GM23248 (cell line): ENCODE measurements around the gene ASZ1. TPM values are rescaled to one million over a fixed set of nuclear protein-coding genes. Genes with fewer than 3 reads are reported as not detected.

ENCODE experiments used
- DNase-seq: peaks from one replicate; pipeline ENCODE4 v3.0.0-alpha.2; 2015
- H2AFZ ChIP-seq: fragments of 200-600 bp; sonication (generic); 2 replicates; pipeline ENCODE4 v1.6.1; 2016; ENCODE audit warnings: antibody characterized with exemption
- H3F3A ChIP-seq: fragments of 200-600 bp; sonication (generic); 2 replicates; pipeline ENCODE4 v1.6.1; 2016; ENCODE audit warnings: mild to moderate bottlenecking, antibody characterized with exemption, mixed run types; ENCODE audit not compliant: insufficient read depth
- H3K27ac ChIP-seq: fragments of 200-600 bp; sonication (generic); 2 replicates; pipeline ENCODE4 v1.5.1; 2016; ENCODE audit warnings: mild to moderate bottlenecking
- H3K27me3 ChIP-seq: fragments of 200-600 bp; sonication (generic); replicated peaks from 2 replicates; pipeline ENCODE4 v1.6.1; 2016; ENCODE audit warnings: mild to moderate bottlenecking; ENCODE audit not compliant: insufficient read depth
- H3K36me3 ChIP-seq: fragments of 200-600 bp; sonication (generic); 2 replicates; pipeline ENCODE4 v1.6.1; 2016; ENCODE audit warnings: low read depth, mild to moderate bottlenecking
- H3K4me1 ChIP-seq: fragments of 200-600 bp; sonication (generic); 2 replicates; pipeline ENCODE4 v1.6.1; 2016; ENCODE audit warnings: mild to moderate bottlenecking; ENCODE audit not compliant: insufficient read depth
- H3K4me2 ChIP-seq: fragments of 200-600 bp; sonication (generic); one replicate; pipeline ENCODE4 v1.6.1; 2016; ENCODE audit warnings: mild to moderate bottlenecking; ENCODE audit not compliant: unreplicated experiment
- H3K4me3 ChIP-seq: fragments of 200-600 bp; sonication (generic); 2 replicates; pipeline ENCODE4 v1.5.1; 2016; ENCODE audit warnings: mild to moderate bottlenecking
- H3K79me2 ChIP-seq: fragments of 200-600 bp; sonication (generic); 2 replicates; pipeline ENCODE4 v1.6.1; 2016; ENCODE audit warnings: mild to moderate bottlenecking; ENCODE audit not compliant: insufficient read depth
- H3K9ac ChIP-seq: fragments of 200-600 bp; sonication (generic); 2 replicates; pipeline ENCODE4 v1.6.1; 2016; ENCODE audit warnings: mild to moderate bottlenecking
- H3K9me2 ChIP-seq: fragments of 200-600 bp; sonication (generic); 2 replicates; pipeline ENCODE4 v1.6.1; 2016; ENCODE audit warnings: mixed run types, mild to moderate bottlenecking, moderate library complexity; ENCODE audit not compliant: insufficient read depth
- H3K9me3 ChIP-seq: fragments of 200-600 bp; sonication (generic); one replicate; pipeline ENCODE4 v1.6.1; 2017; ENCODE audit warnings: low read depth
- H4K20me1 ChIP-seq: fragments of 200-600 bp; sonication (generic); 2 replicates; pipeline ENCODE4 v1.6.0; 2016; ENCODE audit not compliant: insufficient read depth
- EZH2 ChIP-seq: fragments of 200-600 bp; sonication (generic); IDR thresholded peaks from 2 replicates; pipeline ENCODE4 v1.6.1; 2018; ENCODE audit warnings: antibody characterized with exemption, mild to moderate bottlenecking; ENCODE audit not compliant: insufficient read depth, poor library complexity, severe bottlenecking
- EZH2phosphoT487 ChIP-seq: fragments of 200-600 bp; sonication (generic); IDR thresholded peaks from 2 replicates; pipeline ENCODE4 v1.6.1; 2018; ENCODE audit warnings: antibody characterized with exemption, moderate library complexity, mild to moderate bottlenecking, low read depth; ENCODE audit not compliant: insufficient read depth
- WGBS, 2 experiments: methylation state at CpG; one replicate each; pipeline ENCODE4 v1.1.6; 2015 to 2017; ENCODE audit warnings: low lambda C conversion rate in 2 of 2, low coverage in 1 of 2; ENCODE audit errors: missing lambda C conversion rate in 2 of 2; 5-methylcytosine and 5-hydroxymethylcytosine counted together
- in situ Hi-C: fragments of 300-500 bp; cut with MboI; formaldehyde crosslinking; loops from 2 replicates; pipeline ENCODE4 v1.15.0; 2020
- polyA plus RNA-seq: library from polyadenylated mRNA; unstranded; fragments of >200 nt; fragmentation: Nextera tagmentation; extraction: Ambion mirVana; gene quantifications from 2 replicates; pipeline ENCODE4 v1.2.1, GENCODE V29; 2016
- total RNA-seq: library from RNA; depleted of rRNA; stranded (reverse); fragments of >200 nt; shearing (Covaris generic); gene quantifications from 2 replicates; pipeline ENCODE4 v1.2.3, GENCODE V29; 2014

Gene ASZ1
- total and polyA plus RNA-seq, 2 experiments from 2014 or later = not detected

GRCh38 chr7:117347480-117347879 lies 79.8 kb downstream of the ASZ1 start:
- 50 to 55% methylated on average over 6 of the region's 6 CpGs for WGBS, 2 experiments
- no peaks in the 10 kb centered on the region for H3F3A ChIP-seq
- TF ChIP-seq EZH2 (no peak), EZH2phosphoT487 (no peak)
- no peaks in the 10 kb centered on the region for H4K20me1 ChIP-seq
- no peak for DNase-seq
- H3K9me2 ChIP-seq = no peaks in the 10 kb centered on the region
- H3K36me3 ChIP-seq = no peaks in the 10 kb centered on the region
- no peaks in the 10 kb centered on the region for H3K9me3 ChIP-seq
- no peak overlapping the region for H3K4me3 ChIP-seq
- H3K4me2 ChIP-seq = no peak overlapping the region
- no peaks in the 10 kb centered on the region for H3K4me1 ChIP-seq
- in situ Hi-C loops = no loop called here
- H3K27me3 ChIP-seq = peaks cover 19% of the 10 kb centered on the region; the same call in 1 of the 2 replicates
- H2AFZ ChIP-seq = no peak overlapping the region
- no peaks in the 10 kb centered on the region for H3K79me2 ChIP-seq
- no peak overlapping the region for H3K27ac ChIP-seq
- H3K9ac ChIP-seq = no peak overlapping the region

GRCh38 chr7:117346161-117346560 lies 81.1 kb downstream of the ASZ1 start:
- Histone ChIP-seq H3K4me2 (no peak overlapping the region), H3K4me1 (no peaks in the 10 kb centered on the region), H3K4me3 (no peak overlapping the region), H3K9me2 (no peaks in the 10 kb centered on the region), H3K9ac (no peak overlapping the region), H3K36me3 (no peaks in the 10 kb centered on the region), H3K9me3 (no peaks in the 10 kb centered on the region), H4K20me1 (no peaks in the 10 kb centered on the region), H2AFZ (no peak overlapping the region), H3K27ac (no peak overlapping the region), H3F3A (no peaks in the 10 kb centered on the region), H3K27me3 (peaks cover 19% of the 10 kb centered on the region; the same call in 1 of the 2 replicates), H3K79me2 (no peaks in the 10 kb centered on the region)
- in situ Hi-C loops = no loop called here
- no peak for DNase-seq
- TF ChIP-seq EZH2phosphoT487 = no peak
- no peak for TF ChIP-seq EZH2

- no peaks in the 10 kb centered on the region for H3K4me1 ChIP-seq
- no peaks in the 10 kb centered on the region for H4K20me1 ChIP-seq
- no peaks in the 10 kb centered on the region for H3K9me3 ChIP-seq
- H3K4me3 ChIP-seq = no peak overlapping the region
- no peaks in the 10 kb centered on the region for H3F3A ChIP-seq
- 66 to 73% methylated on average over 1 of the region's 1 CpG for WGBS, 2 experiments
- no peaks in the 10 kb centered on the region for H3K9me2 ChIP-seq
- H3K9ac ChIP-seq = no peak overlapping the region
- in situ Hi-C loops = no loop called here
- no peak overlapping the region for H3K27ac ChIP-seq
- peak; percentile 25 for DNase-seq
- H2AFZ ChIP-seq = no peak overlapping the region
- H3K36me3 ChIP-seq = no peaks in the 10 kb centered on the region
- H3K4me2 ChIP-seq = no peak overlapping the region
- no peak for TF ChIP-seq EZH2
- TF ChIP-seq EZH2phosphoT487 = no peak
- no peaks in the 10 kb centered on the region for H3K27me3 ChIP-seq
- H3K79me2 ChIP-seq = no peaks in the 10 kb centered on the region
Observed at GRCh38 chr7:117338020-117338419, 89.3 kb downstream of the ASZ1 start.

- Histone ChIP-seq H3K9me2 (no peaks in the 10 kb centered on the region), H3K9me3 (no peaks in the 10 kb centered on the region), H3K9ac (no peak overlapping the region), H3K36me3 (no peaks in the 10 kb centered on the region), H2AFZ (no peak overlapping the region), H3K27me3 (no peaks in the 10 kb centered on the region), H3K4me3 (no peak overlapping the region), H3K79me2 (no peaks in the 10 kb centered on the region), H3K4me2 (no peak overlapping the region), H4K20me1 (no peaks in the 10 kb centered on the region), H3K27ac (no peak overlapping the region), H3K4me1 (no peaks in the 10 kb centered on the region), H3F3A (no peaks in the 10 kb centered on the region)
- no peak for DNase-seq
- TF ChIP-seq EZH2phosphoT487 (no peak), EZH2 (no peak)
- in situ Hi-C loops = no loop called here
Observed at GRCh38 chr7:117333168-117333567, 94.1 kb downstream of the ASZ1 start.

GRCh38 chr7:117332031-117332430 lies 95.3 kb downstream of the ASZ1 start:
- Histone ChIP-seq H3K27me3 (no peaks in the 10 kb centered on the region), H3K4me3 (no peak overlapping the region), H4K20me1 (no peaks in the 10 kb centered on the region), H3F3A (no peaks in the 10 kb centered on the region), H3K4me1 (no peaks in the 10 kb centered on the region), H3K36me3 (no peaks in the 10 kb centered on the region), H3K9me2 (no peaks in the 10 kb centered on the region), H2AFZ (no peak overlapping the region), H3K79me2 (no peaks in the 10 kb centered on the region), H3K4me2 (no peak overlapping the region), H3K9me3 (no peaks in the 10 kb centered on the region), H3K9ac (no peak overlapping the region), H3K27ac (no peak overlapping the region)
- no peak for TF ChIP-seq EZH2
- no peak for TF ChIP-seq EZH2phosphoT487
- no peak for DNase-seq
- in situ Hi-C loops = no loop called here
